Naive B cell (primary cell): ENCODE measurements around the gene OPCML. TPM values are rescaled to one million over a fixed set of nuclear protein-coding genes. Genes with fewer than 3 reads are reported as not detected.

Source experiments
- ATAC-seq, 2 donors: fragments of 150-1000 bp; cut with Tn5 transposase; 2 replicates each; pipeline ENCODE4 v1.10.0; 2021; ENCODE audit warnings: low read depth in 2 of 2, mild to moderate bottlenecking in 2 of 2, moderate library complexity in 2 of 2
- DNase-seq: peaks from one replicate; pipeline ENCODE4 v3.0.0; 2022
- H3K27ac Mint-ChIP-seq, 6 donors: one replicate each; pipeline ENCODE4 v1.8.0; 2020 to 2022; ENCODE audit warnings: mild to moderate bottlenecking in 6 of 6, mixed read lengths in 6 of 6, moderate library complexity in 5 of 6, inconsistent platforms in 2 of 6
- H3K27me3 Mint-ChIP-seq, 3 donors: one replicate each; pipeline ENCODE4 v1.8.0; 2021 to 2022; ENCODE audit warnings: mixed read lengths in 3 of 3, mild to moderate bottlenecking in 1 of 3
- H3K36me3 Mint-ChIP-seq, 2 donors: one replicate each; pipeline ENCODE4 v1.8.0; 2020 to 2022; ENCODE audit warnings: mixed read lengths in 2 of 2, inconsistent platforms in 1 of 2, mild to moderate bottlenecking in 1 of 2
- H3K4me1 Mint-ChIP-seq, 3 donors: one replicate each; pipeline ENCODE4 v1.8.0; 2020 to 2022; ENCODE audit warnings: mixed read lengths in 3 of 3, inconsistent platforms in 1 of 3, mild to moderate bottlenecking in 1 of 3, moderate library complexity in 1 of 3
- H3K4me3 Mint-ChIP-seq, 8 donors: one replicate each; pipeline ENCODE4 v1.8.0; 2020 to 2022; ENCODE audit warnings: mild to moderate bottlenecking in 8 of 8, mixed read lengths in 8 of 8, moderate library complexity in 8 of 8, inconsistent platforms in 2 of 8
- H3K9me3 Mint-ChIP-seq, 7 donors: one replicate each; pipeline ENCODE4 v1.8.0; 2020 to 2022; ENCODE audit warnings: mixed read lengths in 7 of 7, mild to moderate bottlenecking in 5 of 7, inconsistent platforms in 2 of 7, moderate library complexity in 1 of 7
- polyA plus RNA-seq, 6 donors: library from polyadenylated mRNA; unstranded; fragments of 300-500 nt; fragmentation: Illumina TruSeq; gene quantifications; one replicate each; pipeline ENCODE4 v1.2.3, GENCODE V29; 2021; ENCODE audit warnings: low read depth in 6 of 6

OPCML gene
- polyA plus RNA-seq, 6 donors from 2014 or later: not detected

DNA sequence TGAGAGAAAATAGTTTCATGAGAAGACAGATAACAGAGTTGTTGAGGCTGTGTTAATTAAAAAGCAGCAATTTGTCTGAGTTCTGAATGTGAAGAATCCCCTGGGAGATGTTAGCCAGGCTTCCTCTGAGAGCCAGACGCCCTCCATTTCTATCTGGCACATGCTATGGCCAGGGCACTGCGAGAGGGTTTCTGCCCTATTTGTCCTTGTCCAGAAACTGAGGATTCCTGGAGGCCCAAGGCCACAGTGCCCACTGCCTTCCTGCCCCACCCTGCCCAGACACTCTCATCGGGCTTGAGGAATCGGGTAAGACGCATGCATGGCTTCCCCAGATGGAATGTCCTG lies 484.6 kb downstream of the OPCML start:
- Mint-ChIP-seq H3K36me3 (peaks cover 0 to 4% of the 10 kb centered on the region in 2 donors), H3K27me3 (no peaks in the 10 kb centered on the region), H3K27ac (no peak overlapping the region), H3K4me3 (no peak overlapping the region), H3K4me1 (no peaks in the 10 kb centered on the region), H3K9me3 (peaks cover 0 to 18% (median 2%) of the 10 kb centered on the region in 7 donors)
- DNase-seq: no peak
- ATAC-seq: no peak

DNA sequence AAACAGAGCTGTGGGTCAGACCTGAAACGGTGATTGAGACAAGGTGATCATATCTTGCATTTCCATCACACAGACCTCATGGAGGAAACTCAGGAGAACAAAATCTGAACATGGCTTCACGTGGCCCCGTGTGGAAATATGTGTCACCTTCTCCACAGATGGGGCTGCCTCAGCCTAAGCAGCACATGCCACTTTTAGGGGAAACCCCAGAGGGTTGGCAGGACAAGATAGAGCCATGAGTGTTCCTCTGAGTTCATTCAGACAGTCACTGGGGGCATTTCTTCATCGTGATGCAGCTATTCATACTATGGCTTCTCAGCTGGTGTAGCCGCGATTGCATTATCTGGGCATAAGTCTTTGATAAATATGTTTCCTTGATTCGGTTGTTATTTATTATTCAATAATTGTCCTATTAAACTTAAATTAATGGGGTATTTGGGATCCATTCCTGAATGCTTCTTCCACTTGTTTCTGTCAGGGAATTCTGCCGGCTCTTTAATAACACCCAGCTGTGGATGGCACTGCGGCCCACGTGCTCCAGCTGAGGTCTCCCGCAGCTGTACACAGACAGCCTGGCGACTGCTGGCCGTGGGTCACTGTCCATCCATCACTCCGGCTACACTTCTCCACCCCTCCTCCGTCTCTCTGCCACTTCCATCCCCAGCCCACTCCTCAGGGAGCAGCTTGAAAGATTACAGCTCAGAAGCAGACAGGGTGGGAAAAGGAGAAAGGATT lies 485.1 kb downstream of the OPCML start:
- Mint-ChIP-seq H3K27ac (no peak overlapping the region), H3K27me3 (no peaks in the 10 kb centered on the region)

DNA sequence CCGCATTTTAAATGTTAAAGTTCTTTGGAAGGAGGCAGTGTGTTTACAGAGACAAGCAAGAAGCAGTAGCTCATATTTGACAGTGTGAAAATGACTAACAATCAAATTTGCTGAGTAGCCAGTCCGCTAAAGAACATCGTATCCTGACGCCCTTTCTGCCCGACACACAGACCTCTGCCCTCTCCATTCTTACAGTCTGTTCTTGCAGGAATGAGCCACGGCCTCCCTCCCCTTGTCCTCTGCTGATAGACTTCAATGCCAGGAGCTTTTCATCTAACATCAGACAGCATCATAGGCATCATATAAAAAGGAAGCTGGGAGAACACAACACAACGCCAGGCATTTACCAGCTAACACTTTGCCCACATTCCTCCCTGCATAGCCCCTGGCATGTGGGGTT lies 486.0 kb downstream of the OPCML start:
- no peak for ATAC-seq
- H3K4me3 Mint-ChIP-seq: no peak overlapping the region
- peaks cover 0 to 3% (median 0%) of the 10 kb centered on the region in 3 donors for H3K27me3 Mint-ChIP-seq
- H3K4me1 Mint-ChIP-seq: no peaks in the 10 kb centered on the region
- H3K9me3 Mint-ChIP-seq: peaks cover 0 to 13% (median 2%) of the 10 kb centered on the region in 7 donors
- peak overlapping the region in 1 of 6 donors; percentile 72 for H3K27ac Mint-ChIP-seq
- DNase-seq: no peak
- H3K36me3 Mint-ChIP-seq: peaks cover 0 to 4% of the 10 kb centered on the region in 2 donors

More for the DNA sequence above, 485.1 kb downstream of the OPCML start:
- Mint-ChIP-seq H3K9me3 (peaks cover 0 to 18% (median 0%) of the 10 kb centered on the region in 7 donors), H3K36me3 (peaks cover 0 to 4% of the 10 kb centered on the region in 2 donors), H3K4me3 (no peak overlapping the region), H3K4me1 (no peaks in the 10 kb centered on the region)
- no peak for DNase-seq
- ATAC-seq: no peak

DNA sequence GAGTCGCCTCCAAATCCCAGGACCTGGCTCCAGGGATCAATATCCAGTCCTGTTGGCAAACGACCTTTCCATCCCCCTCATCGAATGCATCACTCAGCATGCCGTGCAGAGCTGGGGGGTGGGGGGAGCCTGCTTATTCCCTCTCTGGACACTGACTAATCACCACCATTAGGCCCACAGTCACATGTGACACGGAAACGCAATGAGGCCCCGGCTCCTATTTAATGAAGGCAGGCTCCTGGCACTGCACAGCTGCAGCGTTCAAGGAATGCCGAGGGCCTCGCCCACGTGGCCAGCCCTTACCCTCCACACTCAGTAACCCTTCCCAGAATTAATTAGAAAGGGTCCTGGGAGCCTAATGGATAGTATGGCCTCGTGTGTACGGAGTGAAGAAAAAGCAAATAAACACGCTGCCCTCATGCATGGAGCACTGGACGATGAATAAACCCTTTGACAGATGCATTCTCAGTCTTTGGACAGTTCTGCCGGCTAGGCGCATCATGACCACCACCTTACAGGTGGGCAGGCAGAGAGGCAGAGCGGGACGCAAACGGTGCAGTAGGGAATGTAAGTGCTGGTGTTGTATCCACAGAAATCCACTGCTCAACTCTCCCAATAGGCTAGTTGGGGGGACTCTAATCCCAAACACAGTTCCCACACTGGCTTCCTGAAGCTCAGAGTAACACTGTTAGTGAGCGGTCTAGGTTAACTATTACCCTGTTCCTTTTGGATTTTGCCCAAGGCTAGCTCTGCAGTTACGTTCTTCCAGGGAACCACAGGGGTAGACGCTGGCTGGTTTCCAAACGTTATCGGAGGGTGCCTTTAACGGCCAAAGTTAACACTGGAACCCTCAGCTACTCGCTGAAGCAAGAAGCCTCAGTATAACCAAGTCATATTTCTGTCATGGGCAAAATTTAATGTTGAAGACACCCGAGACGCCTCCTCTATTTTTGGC lies 490.1 kb downstream of the OPCML start:
- Mint-ChIP-seq H3K36me3 (no peaks in the 10 kb centered on the region), H3K27ac (no peak overlapping the region), H3K27me3 (peaks cover 0 to 8% (median 4%) of the 10 kb centered on the region in 3 donors), H3K9me3 (peaks cover 0 to 11% (median 1%) of the 10 kb centered on the region in 7 donors), H3K4me3 (no peak overlapping the region), H3K4me1 (no peaks in the 10 kb centered on the region)
- DNase-seq (no peak), ATAC-seq (no peak)

DNA sequence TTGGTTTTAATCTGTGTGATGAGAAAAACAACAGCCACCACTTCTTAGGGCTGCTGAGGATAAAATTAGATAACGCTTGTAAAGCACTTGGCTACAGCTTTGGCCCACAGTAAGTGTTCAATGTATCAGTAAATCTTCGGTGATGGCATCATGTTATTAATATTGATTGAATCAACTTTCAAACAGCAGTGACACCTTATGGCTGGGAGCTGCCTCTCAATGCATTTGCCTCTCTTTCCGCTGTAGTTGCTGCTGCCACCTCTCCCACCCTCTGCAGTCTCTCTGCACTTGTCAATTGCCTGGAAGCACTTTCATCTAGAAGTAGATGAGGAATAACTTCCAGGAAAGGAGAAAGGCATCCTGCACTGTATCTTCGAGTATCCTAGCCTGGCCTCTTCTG lies 491.1 kb downstream of the OPCML start:
- Mint-ChIP-seq H3K36me3 (no peaks in the 10 kb centered on the region), H3K27me3 (peaks cover 0 to 8% (median 4%) of the 10 kb centered on the region in 3 donors), H3K4me1 (no peaks in the 10 kb centered on the region), H3K4me3 (no peak overlapping the region), H3K9me3 (peaks cover 0 to 11% (median 1%) of the 10 kb centered on the region in 7 donors), H3K27ac (no peak overlapping the region)
- no peak for DNase-seq
- no peak for ATAC-seq

DNA sequence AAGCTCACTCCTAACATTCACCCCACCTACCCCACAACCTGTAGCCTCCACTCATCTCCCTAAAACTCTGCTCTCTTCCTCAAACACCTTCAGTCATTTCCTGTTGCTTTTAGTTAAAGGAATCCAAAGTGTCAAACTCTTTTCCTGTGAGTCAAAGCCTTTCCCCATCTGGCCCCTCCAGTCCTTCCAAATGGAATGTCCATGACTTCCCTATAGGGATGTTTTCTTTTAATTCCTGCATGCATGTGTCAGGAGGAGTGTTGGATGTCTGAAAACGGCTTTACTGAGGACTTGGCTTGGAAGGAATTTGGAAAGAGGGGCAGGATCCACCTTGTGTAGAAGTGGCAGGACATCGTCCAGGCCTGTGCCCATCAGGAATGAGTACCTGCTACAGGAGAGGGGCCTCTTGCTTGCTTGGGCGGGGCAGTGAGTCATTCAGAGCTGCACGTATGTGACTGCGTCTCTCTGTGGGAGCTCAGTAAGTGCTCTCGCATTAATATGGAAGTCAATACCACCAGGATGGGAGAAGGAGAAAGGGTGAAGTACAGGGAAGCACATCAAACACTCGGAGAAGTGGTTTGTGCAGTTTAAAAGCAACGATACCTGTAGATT lies 491.9 kb downstream of the OPCML start:
- DNase-seq (no peak), ATAC-seq (no peak)
- Mint-ChIP-seq H3K27ac (no peak overlapping the region), H3K27me3 (peaks cover under 1 to 8% (median 4%) of the 10 kb centered on the region in 3 donors), H3K4me1 (no peaks in the 10 kb centered on the region), H3K4me3 (no peak overlapping the region), H3K9me3 (peaks cover 0 to 11% (median 1%) of the 10 kb centered on the region in 7 donors), H3K36me3 (no peaks in the 10 kb centered on the region)

DNA sequence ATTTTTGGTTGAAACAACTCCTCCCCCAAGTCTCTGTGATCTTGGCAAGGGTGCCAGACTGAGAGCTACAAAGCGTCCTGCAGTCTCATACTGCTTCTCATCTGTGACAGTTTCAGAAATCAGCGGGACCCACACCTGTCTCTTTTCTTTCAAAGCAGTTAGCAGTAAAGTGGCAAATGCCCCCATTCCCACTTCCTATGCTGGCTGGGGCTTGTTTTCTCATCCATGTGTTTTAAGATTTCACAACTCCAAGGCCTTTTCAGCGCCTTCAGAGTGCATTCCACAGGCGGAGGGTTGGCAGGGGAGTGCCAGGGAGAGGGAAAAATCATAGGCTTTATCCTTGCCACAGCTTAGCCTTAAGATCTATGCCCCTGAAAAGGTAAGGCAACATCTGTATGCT lies 493.5 kb downstream of the OPCML start:
- peaks cover 4 to 8% (median 7%) of the 10 kb centered on the region in 3 donors for H3K27me3 Mint-ChIP-seq
- no peaks in the 10 kb centered on the region for H3K36me3 Mint-ChIP-seq
- H3K4me1 Mint-ChIP-seq: no peaks in the 10 kb centered on the region
- DNase-seq (no peak), ATAC-seq (no peak)
- peaks cover 0 to 7% (median 1%) of the 10 kb centered on the region in 7 donors for H3K9me3 Mint-ChIP-seq
- H3K27ac Mint-ChIP-seq: no peak overlapping the region
- no peak overlapping the region for H3K4me3 Mint-ChIP-seq

DNA sequence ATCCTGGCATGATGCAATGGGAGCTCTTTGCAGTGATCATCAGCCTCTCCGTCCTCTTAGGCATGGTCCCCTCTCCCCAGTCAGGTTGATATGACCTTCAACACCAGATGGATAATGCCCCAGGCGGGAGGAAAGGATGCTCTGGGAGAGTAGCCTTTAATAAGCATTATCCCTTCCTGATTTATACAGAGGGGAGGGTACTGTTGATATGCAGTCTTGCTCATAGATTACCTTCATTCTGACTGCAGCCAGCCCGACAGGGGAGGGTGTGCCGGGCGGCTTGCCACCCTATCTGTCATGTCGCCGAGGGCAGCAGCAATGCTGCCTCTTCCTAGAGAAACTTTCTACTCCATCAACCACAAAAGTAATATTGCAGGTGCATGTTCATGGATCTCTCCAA lies 497.4 kb downstream of the OPCML start:
- H3K4me1 Mint-ChIP-seq: no peaks in the 10 kb centered on the region
- H3K27ac Mint-ChIP-seq: peak overlapping the region in 1 of 6 donors; percentile 7
- no peaks in the 10 kb centered on the region for H3K36me3 Mint-ChIP-seq
- peaks cover 0 to 7% (median under 1%) of the 10 kb centered on the region in 3 donors for H3K27me3 Mint-ChIP-seq
- ATAC-seq (no peak), DNase-seq (no peak)
- H3K4me3 Mint-ChIP-seq: peak overlapping the region in 1 of 8 donors; percentile 30
- H3K9me3 Mint-ChIP-seq: peaks cover 0 to 8% (median 3%) of the 10 kb centered on the region in 7 donors

DNA sequence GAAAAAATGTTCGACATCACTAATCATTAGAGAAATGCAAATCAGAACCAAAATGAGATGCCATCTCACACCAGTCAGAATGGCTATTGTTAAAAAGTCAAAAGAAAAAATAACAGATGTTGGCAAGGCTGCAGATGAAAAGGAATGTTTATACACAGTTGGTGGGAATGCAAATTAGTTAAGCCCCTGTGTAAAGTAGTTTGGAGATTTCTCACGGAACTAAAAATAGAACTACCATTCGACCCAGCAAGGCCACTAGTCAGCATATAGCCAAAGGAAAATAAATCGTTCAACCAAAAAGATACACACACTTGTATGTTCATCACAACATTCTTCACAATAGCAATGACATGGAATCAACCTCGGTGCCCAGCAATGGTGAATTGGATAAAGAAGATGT lies 503.2 kb downstream of the OPCML start:
- ATAC-seq: no peak
- DNase-seq: no peak
- no peaks in the 10 kb centered on the region for H3K36me3 Mint-ChIP-seq
- no peak overlapping the region for H3K27ac Mint-ChIP-seq
- H3K9me3 Mint-ChIP-seq: peaks cover 0 to 11% (median 4%) of the 10 kb centered on the region in 7 donors
- H3K27me3 Mint-ChIP-seq: no peaks in the 10 kb centered on the region
- no peaks in the 10 kb centered on the region for H3K4me1 Mint-ChIP-seq
- no peak overlapping the region for H3K4me3 Mint-ChIP-seq

DNA sequence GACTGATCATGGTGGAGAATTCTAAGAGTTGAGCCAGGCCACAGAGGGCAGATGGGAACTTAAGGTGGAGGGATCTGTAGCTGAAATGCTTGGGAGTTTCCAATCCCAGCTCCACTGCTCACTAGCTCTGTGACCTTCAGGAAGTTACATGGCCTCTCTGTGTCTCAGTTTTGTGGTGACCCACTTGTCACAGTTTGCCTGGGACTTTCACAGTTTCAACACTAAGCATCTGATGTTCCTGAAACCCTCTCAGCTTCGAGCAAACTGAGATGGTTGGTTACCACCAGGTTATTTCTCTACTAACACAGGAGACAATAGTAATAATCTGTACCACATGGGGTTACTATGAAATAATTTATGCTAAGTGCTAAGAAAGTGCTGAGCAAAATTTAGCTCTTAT lies 505.3 kb downstream of the OPCML start:
- Mint-ChIP-seq H3K27ac (no peak overlapping the region), H3K36me3 (no peaks in the 10 kb centered on the region), H3K4me1 (no peaks in the 10 kb centered on the region), H3K4me3 (no peak overlapping the region), H3K9me3 (peaks cover 0 to 12% (median 4%) of the 10 kb centered on the region in 7 donors), H3K27me3 (no peaks in the 10 kb centered on the region)
- DNase-seq: no peak
- no peak for ATAC-seq

DNA sequence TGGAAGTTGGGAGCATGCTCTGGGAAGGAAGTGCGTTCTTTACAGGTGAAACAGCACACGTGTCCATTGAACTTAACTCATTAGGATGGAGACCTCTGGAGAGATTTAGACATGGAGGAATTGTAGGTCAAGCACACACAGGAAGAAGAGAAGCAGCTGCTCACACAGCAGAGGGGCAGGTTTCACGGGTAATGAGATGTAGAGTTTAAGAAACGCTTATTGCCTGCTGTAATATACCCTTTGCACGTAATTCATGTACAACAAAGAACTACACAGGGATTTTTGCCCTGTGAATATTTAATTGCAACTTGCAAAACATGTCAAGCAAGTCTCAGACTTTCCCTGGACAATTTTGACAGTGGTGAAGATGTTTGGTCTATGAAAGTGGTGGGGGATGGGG lies 508.0 kb downstream of the OPCML start:
- no peaks in the 10 kb centered on the region for H3K4me1 Mint-ChIP-seq
- no peak overlapping the region for H3K4me3 Mint-ChIP-seq
- peaks cover 0 to 6% (median 3%) of the 10 kb centered on the region in 7 donors for H3K9me3 Mint-ChIP-seq
- peaks cover 0 to 4% (median 0%) of the 10 kb centered on the region in 3 donors for H3K27me3 Mint-ChIP-seq
- ATAC-seq: no peak
- H3K36me3 Mint-ChIP-seq: no peaks in the 10 kb centered on the region
- H3K27ac Mint-ChIP-seq: no peak overlapping the region
- no peak for DNase-seq

DNA sequence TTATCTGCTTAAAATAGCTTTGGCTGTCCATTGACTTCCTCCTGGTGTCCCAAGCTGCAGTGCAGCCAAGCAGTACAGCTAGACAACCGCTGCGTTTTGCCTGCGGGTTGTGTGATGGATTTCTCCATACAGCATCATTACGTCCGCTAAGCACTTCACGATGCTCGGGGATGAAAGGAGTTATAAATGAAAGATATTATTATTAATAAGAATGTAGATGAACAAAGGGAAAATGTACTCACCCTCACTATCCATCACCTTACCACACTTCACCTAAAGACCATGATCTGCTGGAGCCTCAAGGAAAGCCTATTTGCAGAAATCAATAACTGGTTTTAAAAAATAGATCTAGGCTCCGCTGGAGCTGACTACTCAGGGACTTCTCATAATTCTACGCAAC lies 509.1 kb downstream of the OPCML start:
- no peak for DNase-seq
- Mint-ChIP-seq H3K27me3 (peaks cover 0 to 4% (median 0%) of the 10 kb centered on the region in 3 donors), H3K27ac (no peak overlapping the region), H3K4me3 (peak overlapping the region in 1 of 8 donors; percentile 48), H3K4me1 (no peaks in the 10 kb centered on the region), H3K9me3 (peaks cover 0 to 6% (median 3%) of the 10 kb centered on the region in 7 donors), H3K36me3 (no peaks in the 10 kb centered on the region)
- ATAC-seq: no peak

DNA sequence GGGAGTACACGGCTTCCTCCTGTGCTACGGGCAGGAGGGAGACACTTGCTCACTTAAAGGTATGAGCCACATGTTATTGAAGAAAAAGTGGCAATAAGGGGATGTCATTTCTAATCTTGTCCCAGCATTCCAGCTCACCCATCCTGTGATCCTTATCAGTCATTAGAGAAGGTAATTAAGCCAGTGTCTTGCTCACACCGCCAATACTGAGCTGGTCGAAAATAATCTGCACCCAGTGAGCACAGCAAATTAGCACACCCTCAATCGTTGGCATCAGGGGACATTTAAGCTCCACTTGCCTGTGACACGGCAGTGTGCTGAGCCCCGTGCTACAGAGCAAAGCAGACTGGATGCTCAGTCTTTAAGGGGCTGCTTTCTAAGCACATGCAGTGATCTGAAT lies 510.7 kb downstream of the OPCML start:
- Mint-ChIP-seq H3K4me3 (no peak overlapping the region), H3K4me1 (no peaks in the 10 kb centered on the region), H3K27me3 (peaks cover 0 to 4% (median 0%) of the 10 kb centered on the region in 3 donors), H3K27ac (no peak overlapping the region), H3K9me3 (peaks cover 0 to 6% (median 3%) of the 10 kb centered on the region in 7 donors), H3K36me3 (no peaks in the 10 kb centered on the region)
- DNase-seq (no peak), ATAC-seq (no peak)
